ENCODE measurements around the gene CREG2.
"Not testable (repeated sequence)": the region's sequence is repeated elsewhere in the genome, so short reads cannot be mapped to it uniquely, and the experiment has no call there.

CREG2 gene

GRCh38 chr2:101325425-101325824 is 61.9 kb downstream of the CREG2 start:
- no peaks in the 10 kb centered on the region for H4K20me1 ChIP-seq (ENCODE audit: insufficient read depth)
- no peak overlapping the region for H3K9ac ChIP-seq

GRCh38 chr2:101316568-101316967 is 70.7 kb downstream of the CREG2 start:
- H4K20me1 ChIP-seq (ENCODE audit: insufficient read depth); H3K79me2 ChIP-seq (ENCODE audit: insufficient read depth, low read depth); H3K36me3 ChIP-seq (ENCODE audit: insufficient read depth); H3K27me3 ChIP-seq (ENCODE audit: insufficient read depth, low read depth); H3K4me1 ChIP-seq (ENCODE audit: low read depth, poor library complexity, severe bottlenecking); H2AFZ ChIP-seq (ENCODE audit: low read depth); H3K4me2 ChIP-seq; H3K27ac ChIP-seq; H3K9ac ChIP-seq; H3K4me3 ChIP-seq (IDR thresholded peaks at IDR 0.05; ENCODE audit: insufficient read depth, low read depth, low read length): not testable (repeated sequence)

More at GRCh38 chr2:101325425-101325824, 61.9 kb downstream of the CREG2 start:
- Histone ChIP-seq H2AFZ (ENCODE audit: low read depth) (no peak overlapping the region), H3K4me2 (no peak overlapping the region), H3K4me3 (IDR thresholded peaks at IDR 0.05; ENCODE audit: insufficient read depth, low read depth, low read length) (no peak overlapping the region), H3K79me2 (ENCODE audit: insufficient read depth, low read depth) (no peaks in the 10 kb centered on the region), H3K36me3 (ENCODE audit: insufficient read depth) (no peaks in the 10 kb centered on the region), H3K27ac (no peak overlapping the region), H3K27me3 (ENCODE audit: insufficient read depth, low read depth) (no peaks in the 10 kb centered on the region), H3K4me1 (ENCODE audit: low read depth, poor library complexity, severe bottlenecking) (no peaks in the 10 kb centered on the region)
- no peak for TF ChIP-seq CTCF (conservative IDR thresholded peaks at IDR 0.05; ENCODE audit: low read depth, low read length)

DNA sequence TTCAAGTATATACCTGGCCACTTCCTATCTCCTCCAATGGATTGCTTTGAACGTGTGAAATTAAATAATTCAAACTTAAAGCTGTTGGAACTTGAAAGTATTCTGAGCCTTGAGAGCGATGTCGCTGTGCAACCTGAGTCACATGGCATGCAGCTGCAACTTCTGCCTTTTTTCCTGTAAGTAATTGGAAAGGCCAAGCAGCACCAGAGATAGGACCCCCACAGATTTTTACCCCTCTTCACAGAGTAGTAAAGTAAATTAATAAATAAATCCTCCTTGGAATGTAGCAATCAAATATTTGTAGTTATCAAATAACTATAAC is 75.6 kb downstream of the CREG2 start:
- Histone ChIP-seq H3K4me2 (no peak overlapping the region), H2AFZ (ENCODE audit: low read depth) (no peak overlapping the region), H3K4me3 (IDR thresholded peaks at IDR 0.05; ENCODE audit: insufficient read depth, low read depth, low read length) (no peak overlapping the region), H3K27ac (no peak overlapping the region), H3K4me1 (ENCODE audit: low read depth, poor library complexity, severe bottlenecking) (peaks cover 16% of the 10 kb centered on the region), H3K79me2 (ENCODE audit: insufficient read depth, low read depth) (peaks cover 9% of the 10 kb centered on the region), H3K9ac (no peak overlapping the region), H3K36me3 (ENCODE audit: insufficient read depth) (no peaks in the 10 kb centered on the region), H3K27me3 (ENCODE audit: insufficient read depth, low read depth) (no peaks in the 10 kb centered on the region), H4K20me1 (ENCODE audit: insufficient read depth) (no peaks in the 10 kb centered on the region)
- TF ChIP-seq CTCF (conservative IDR thresholded peaks at IDR 0.05; ENCODE audit: low read depth, low read length) = no peak

- Histone ChIP-seq H3K4me3 (IDR thresholded peaks at IDR 0.05; ENCODE audit: insufficient read depth, low read depth, low read length) (no peak overlapping the region), H3K79me2 (ENCODE audit: insufficient read depth, low read depth) (peaks cover 15% of the 10 kb centered on the region), H3K27ac (no peak overlapping the region), H3K27me3 (ENCODE audit: insufficient read depth, low read depth) (no peaks in the 10 kb centered on the region), H2AFZ (ENCODE audit: low read depth) (no peak overlapping the region), H3K36me3 (ENCODE audit: insufficient read depth) (no peaks in the 10 kb centered on the region), H3K9ac (no peak overlapping the region), H3K4me2 (no peak overlapping the region), H4K20me1 (ENCODE audit: insufficient read depth) (no peaks in the 10 kb centered on the region), H3K4me1 (ENCODE audit: low read depth, poor library complexity, severe bottlenecking) (peaks cover 22% of the 10 kb centered on the region)
- TF ChIP-seq CTCF (conservative IDR thresholded peaks at IDR 0.05; ENCODE audit: low read depth, low read length) = no peak
These were observed 76.2 kb downstream of the CREG2 start for GRCh38 chr2:101310834-101311695.

DNA sequence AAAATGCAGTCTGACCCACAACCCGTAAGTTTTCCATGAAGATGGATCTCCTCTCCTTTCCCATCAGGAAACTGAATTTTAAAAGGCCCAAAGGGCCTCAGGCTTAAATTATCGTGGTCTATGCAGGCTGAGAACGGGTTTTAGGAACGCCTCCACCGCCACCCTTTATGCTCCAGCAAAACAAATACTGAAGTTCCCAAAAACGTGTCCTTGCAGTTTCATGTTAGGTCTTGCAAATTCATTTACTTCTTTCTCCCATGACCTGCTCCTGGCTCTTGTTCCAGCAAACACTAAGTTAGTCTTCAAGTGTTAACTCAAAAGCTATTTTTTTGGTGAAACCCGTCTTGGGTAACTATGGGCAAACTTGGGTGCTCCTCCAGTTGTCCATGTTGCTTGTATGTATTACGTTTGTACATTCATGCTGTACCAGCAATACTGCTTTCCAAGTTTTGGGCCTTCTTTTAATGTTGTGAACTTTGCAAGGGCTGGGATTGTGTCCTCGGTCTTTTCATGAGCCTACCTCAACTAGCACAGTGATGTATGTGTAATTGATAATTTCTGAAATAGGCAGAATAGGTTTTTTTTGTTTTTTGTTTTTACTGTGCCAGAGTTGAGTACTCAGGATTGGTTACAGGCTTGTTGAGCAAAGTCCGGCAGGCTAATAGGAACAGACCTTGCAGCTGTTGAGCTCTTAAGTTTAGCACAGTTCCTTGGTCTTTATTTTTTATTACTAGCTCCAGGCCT is 77.0 kb downstream of the CREG2 start:
- no peaks in the 10 kb centered on the region for H3K36me3 ChIP-seq (ENCODE audit: insufficient read depth)
- no peak overlapping the region for H3K9ac ChIP-seq
- H3K4me2 ChIP-seq = no peak overlapping the region
- no peak overlapping the region for H2AFZ ChIP-seq (ENCODE audit: low read depth)
- H3K4me1 ChIP-seq (ENCODE audit: low read depth, poor library complexity, severe bottlenecking) = peaks cover 30% of the 10 kb centered on the region
- no peaks in the 10 kb centered on the region for H3K27me3 ChIP-seq (ENCODE audit: insufficient read depth, low read depth)
- H3K4me3 ChIP-seq (IDR thresholded peaks at IDR 0.05; ENCODE audit: insufficient read depth, low read depth, low read length) = no peak overlapping the region
- H3K27ac ChIP-seq = no peak overlapping the region
- no peaks in the 10 kb centered on the region for H4K20me1 ChIP-seq (ENCODE audit: insufficient read depth)
- H3K79me2 ChIP-seq (ENCODE audit: insufficient read depth, low read depth) = peaks cover 23% of the 10 kb centered on the region
- no peak for TF ChIP-seq CTCF (conservative IDR thresholded peaks at IDR 0.05; ENCODE audit: low read depth, low read length)
